GM12878 (cell line): ENCODE measurements around the gene BTBD7. TPM values are rescaled to one million over a fixed set of nuclear protein-coding genes. Genes with fewer than 3 reads are reported as not detected.

Experiments used
- BHLHE40 ChIP-seq, 2 experiments: fragments of 450-650 bp in 1 of 2; IDR thresholded peaks; 2 replicates each; pipeline ENCODE4 v1.6.1; 2011 to 2017; ENCODE audit warnings: low read depth in 2 of 2, borderline replicate concordance in 1 of 2, improper control_type of control experiment in 1 of 2, low read length in 1 of 2, mild to moderate bottlenecking in 1 of 2
- CBX3 ChIP-seq: fragments of 200-600 bp; sonication (generic); IDR thresholded peaks from 2 replicates; pipeline ENCODE4 v1.6.1; 2016; ENCODE audit warnings: low read depth, borderline replicate concordance
- CEBPB ChIP-seq, 2 experiments: fragments of 150-350 bp in 1 of 2; IDR thresholded peaks; 2 replicates each; pipeline ENCODE4 v1.6.1; 2012 to 2014; ENCODE audit warnings: low read depth in 2 of 2, low read length in 2 of 2, borderline replicate concordance in 1 of 2, inconsistent platforms in 1 of 2
- CHD2 ChIP-seq: IDR thresholded peaks from 2 replicates; pipeline ENCODE4 v1.6.1; 2011; ENCODE audit warnings: low read depth, low read length, improper control_type of control experiment, borderline replicate concordance
- HCFC1 ChIP-seq: fragments of 150-350 bp; IDR thresholded peaks from 2 replicates; pipeline ENCODE4 v1.6.1; 2014; ENCODE audit warnings: low read length
- IKZF1 ChIP-seq: fragments of 450-650 bp; conservative IDR thresholded peaks from 2 replicates; pipeline ENCODE4 v1.6.1; 2017; ENCODE audit warnings: antibody characterized with exemption, mild to moderate bottlenecking
- IKZF2 ChIP-seq, 2 experiments: fragments of 450-650 bp; IDR thresholded peaks; 2 replicates each; pipeline ENCODE4 v1.6.1; 2017; ENCODE audit warnings: mild to moderate bottlenecking in 2 of 2, moderate library complexity in 2 of 2
- IRF4 ChIP-seq: IDR thresholded peaks from 2 replicates; pipeline ENCODE4 v1.6.1; 2011; ENCODE audit warnings: low read depth, low read length
- MTA2 ChIP-seq: fragments of 450-650 bp; IDR thresholded peaks from 2 replicates; pipeline ENCODE4 v1.6.1; 2016; ENCODE audit warnings: low read depth, mild to moderate bottlenecking, moderate library complexity
- NFIC ChIP-seq: IDR thresholded peaks from 2 replicates; pipeline ENCODE4 v1.6.1; 2012; ENCODE audit warnings: low read depth, mild to moderate bottlenecking, inconsistent platforms, low read length, moderate library complexity
- NR2C1 ChIP-seq: fragments of 450-650 bp; IDR thresholded peaks from 2 replicates; pipeline ENCODE4 v1.6.1; 2017; ENCODE audit warnings: antibody characterized with exemption, mild to moderate bottlenecking, moderate library complexity
- RB1 ChIP-seq: fragments of 450-650 bp; formaldehyde crosslinking; IDR thresholded peaks from 2 replicates; pipeline ENCODE4 v1.6.1; 2017; ENCODE audit warnings: mild to moderate bottlenecking, borderline replicate concordance
- ZNF217 ChIP-seq: fragments of 450-650 bp; IDR thresholded peaks from 2 replicates; pipeline ENCODE4 v1.6.1; 2017; ENCODE audit warnings: antibody characterized with exemption, mild to moderate bottlenecking
- ZSCAN29 ChIP-seq: fragments of 450-650 bp; IDR thresholded peaks from 2 replicates; pipeline ENCODE4 v1.6.1; 2017; ENCODE audit warnings: mild to moderate bottlenecking, moderate library complexity
- polyA plus RNA-seq, 11 experiments: library from polyadenylated mRNA; depleted of rRNA in 4 of 11; unstranded in 6 of 11; stranded (reverse) in 5 of 11; fragments of >200 nt; fragmentation: Nextera tagmentation in 4 of 11; fragmentation: Illumina TruSeq in 1 of 11; extraction: Ambion mirVana in 4 of 11; extraction: Trizol in 1 of 11; gene quantifications; 1 replicate in 1 of 11; 2 replicates in 10 of 11; pipeline versions ENCODE4 v1.2.1 to v1.2.3, GENCODE V29; 2011 to 2016; ENCODE audit warnings: inconsistent platforms in 2 of 11, missing spikeins in 2 of 11, low read depth in 1 of 11
- total RNA-seq, 4 experiments: library from RNA; depleted of rRNA in 3 of 4; stranded (reverse); fragments of >200 nt in 3 of 4; fragmentation: Illumina TruSeq in 1 of 4; extraction: Trizol in 1 of 4; gene quantifications; 2 replicates each; pipeline versions ENCODE4 v1.2.1 to v1.2.3, GENCODE V29; 2013 to 2021
- TF ChIP-seq, protein P1 (sequence below): IDR thresholded peaks from 2 replicates; pipeline ENCODE4 v1.6.1; 2011; ENCODE audit warnings: low read depth, mild to moderate bottlenecking, low read length, moderate library complexity, borderline replicate concordance; ENCODE audit errors: extremely low read depth
- TF ChIP-seq, protein P2 (sequence below): fragments of 450-650 bp; IDR thresholded peaks from 2 replicates; pipeline ENCODE4 v1.6.1; 2017; ENCODE audit warnings: low read depth, mild to moderate bottlenecking, moderate library complexity
- TF ChIP-seq, protein P3 (sequence below): fragments of 450-650 bp; conservative IDR thresholded peaks from 2 replicates; pipeline ENCODE4 v1.6.1; 2017; ENCODE audit warnings: mild to moderate bottlenecking, moderate library complexity
- TF ChIP-seq, protein P4 (sequence below): fragments of 450-650 bp; IDR thresholded peaks from 2 replicates; pipeline ENCODE4 v1.6.1; 2017; ENCODE audit warnings: mild to moderate bottlenecking, moderate library complexity
- TF ChIP-seq, protein P5 (sequence below): fragments of 450-650 bp; IDR thresholded peaks from 2 replicates; pipeline ENCODE4 v1.6.1; 2018; ENCODE audit warnings: borderline replicate concordance, mild to moderate bottlenecking; ENCODE audit not compliant: partially characterized antibody

BTBD7 gene
- total and polyA plus RNA-seq, 10 of the 15 experiments (the other 5 are each of a cell fraction or from before 2014, with no cell fraction given): 3.6 to 17.0 (median 9.6) TPM

DNA sequence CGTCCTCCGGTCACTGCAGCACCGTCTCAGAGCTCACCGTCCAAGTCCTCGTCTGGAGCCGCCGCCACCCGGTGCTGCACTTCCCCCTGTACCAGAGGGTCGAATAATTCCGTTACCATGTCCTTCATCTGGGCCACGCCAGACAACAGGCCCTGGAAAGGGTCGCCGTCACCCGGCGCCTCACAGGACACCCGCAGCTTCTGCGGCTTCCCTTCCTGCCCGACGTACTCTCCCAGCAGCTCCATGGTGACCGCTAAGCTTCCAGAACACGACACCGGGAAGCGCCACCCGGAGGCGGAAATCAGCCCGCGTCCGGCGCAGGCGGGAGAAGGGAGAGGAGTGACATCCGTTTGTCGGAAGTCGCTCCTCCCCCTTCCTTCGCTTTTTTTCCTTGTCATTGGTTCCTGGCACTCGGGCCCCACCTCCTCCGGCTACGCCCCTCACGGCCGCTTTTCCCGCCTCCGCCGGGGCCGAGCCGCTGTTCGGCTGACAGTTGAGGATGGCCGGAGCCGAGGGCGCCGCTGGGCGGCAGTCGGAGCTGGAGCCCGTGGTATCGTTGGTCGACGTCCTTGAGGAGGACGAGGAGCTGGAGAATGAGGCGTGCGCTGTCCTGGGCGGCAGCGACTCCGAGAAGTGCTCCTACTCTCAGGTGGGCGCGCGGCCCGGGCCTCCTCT is 125.9 kb downstream of the BTBD7 start, which contains the start of the genes GON7 and UBR7 (continued):
- TF ChIP-seq IKZF1: peak; percentile 99
- peak; percentile 99 for TF ChIP-seq RB1
- TF ChIP-seq, protein P1, sequence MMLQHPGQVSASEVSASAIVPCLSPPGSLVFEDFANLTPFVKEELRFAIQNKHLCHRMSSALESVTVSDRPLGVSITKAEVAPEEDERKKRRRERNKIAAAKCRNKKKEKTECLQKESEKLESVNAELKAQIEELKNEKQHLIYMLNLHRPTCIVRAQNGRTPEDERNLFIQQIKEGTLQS: no peak
- TF ChIP-seq CBX3: no peak
- TF ChIP-seq, protein P2, sequence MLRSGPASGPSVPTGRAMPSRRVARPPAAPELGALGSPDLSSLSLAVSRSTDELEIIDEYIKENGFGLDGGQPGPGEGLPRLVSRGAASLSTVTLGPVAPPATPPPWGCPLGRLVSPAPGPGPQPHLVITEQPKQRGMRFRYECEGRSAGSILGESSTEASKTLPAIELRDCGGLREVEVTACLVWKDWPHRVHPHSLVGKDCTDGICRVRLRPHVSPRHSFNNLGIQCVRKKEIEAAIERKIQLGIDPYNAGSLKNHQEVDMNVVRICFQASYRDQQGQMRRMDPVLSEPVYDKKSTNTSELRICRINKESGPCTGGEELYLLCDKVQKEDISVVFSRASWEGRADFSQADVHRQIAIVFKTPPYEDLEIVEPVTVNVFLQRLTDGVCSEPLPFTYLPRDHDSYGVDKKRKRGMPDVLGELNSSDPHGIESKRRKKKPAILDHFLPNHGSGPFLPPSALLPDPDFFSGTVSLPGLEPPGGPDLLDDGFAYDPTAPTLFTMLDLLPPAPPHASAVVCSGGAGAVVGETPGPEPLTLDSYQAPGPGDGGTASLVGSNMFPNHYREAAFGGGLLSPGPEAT: peak; percentile 90
- TF ChIP-seq NR2C1: peak; percentile 86
- no peak for TF ChIP-seq NFIC
- no peak for TF ChIP-seq ZSCAN29
- TF ChIP-seq, protein P3, sequence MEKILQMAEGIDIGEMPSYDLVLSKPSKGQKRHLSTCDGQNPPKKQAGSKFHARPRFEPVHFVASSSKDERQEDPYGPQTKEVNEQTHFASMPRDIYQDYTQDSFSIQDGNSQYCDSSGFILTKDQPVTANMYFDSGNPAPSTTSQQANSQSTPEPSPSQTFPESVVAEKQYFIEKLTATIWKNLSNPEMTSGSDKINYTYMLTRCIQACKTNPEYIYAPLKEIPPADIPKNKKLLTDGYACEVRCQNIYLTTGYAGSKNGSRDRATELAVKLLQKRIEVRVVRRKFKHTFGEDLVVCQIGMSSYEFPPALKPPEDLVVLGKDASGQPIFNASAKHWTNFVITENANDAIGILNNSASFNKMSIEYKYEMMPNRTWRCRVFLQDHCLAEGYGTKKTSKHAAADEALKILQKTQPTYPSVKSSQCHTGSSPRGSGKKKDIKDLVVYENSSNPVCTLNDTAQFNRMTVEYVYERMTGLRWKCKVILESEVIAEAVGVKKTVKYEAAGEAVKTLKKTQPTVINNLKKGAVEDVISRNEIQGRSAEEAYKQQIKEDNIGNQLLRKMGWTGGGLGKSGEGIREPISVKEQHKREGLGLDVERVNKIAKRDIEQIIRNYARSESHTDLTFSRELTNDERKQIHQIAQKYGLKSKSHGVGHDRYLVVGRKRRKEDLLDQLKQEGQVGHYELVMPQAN: peak; percentile 81
- TF ChIP-seq IRF4: no peak
- TF ChIP-seq ZNF217: no peak
- TF ChIP-seq HCFC1: no peak
- TF ChIP-seq CHD2: 0 out of 2 replicates have a peak, but pooled peaks have one; percentile 54
- peak; percentile 43; the same call in 1 of the 2 replicates for TF ChIP-seq MTA2
- peak; percentile 93 to 95 for TF ChIP-seq IKZF2 (IDR thresholded peaks at IDR 0.05)
- TF ChIP-seq CEBPB (IDR thresholded peaks at IDR 0.05; ENCODE audit: borderline replicate concordance in 1 of 2, low read depth in 2 of 2, low read length in 2 of 2): no peak
- TF ChIP-seq, protein P4, sequence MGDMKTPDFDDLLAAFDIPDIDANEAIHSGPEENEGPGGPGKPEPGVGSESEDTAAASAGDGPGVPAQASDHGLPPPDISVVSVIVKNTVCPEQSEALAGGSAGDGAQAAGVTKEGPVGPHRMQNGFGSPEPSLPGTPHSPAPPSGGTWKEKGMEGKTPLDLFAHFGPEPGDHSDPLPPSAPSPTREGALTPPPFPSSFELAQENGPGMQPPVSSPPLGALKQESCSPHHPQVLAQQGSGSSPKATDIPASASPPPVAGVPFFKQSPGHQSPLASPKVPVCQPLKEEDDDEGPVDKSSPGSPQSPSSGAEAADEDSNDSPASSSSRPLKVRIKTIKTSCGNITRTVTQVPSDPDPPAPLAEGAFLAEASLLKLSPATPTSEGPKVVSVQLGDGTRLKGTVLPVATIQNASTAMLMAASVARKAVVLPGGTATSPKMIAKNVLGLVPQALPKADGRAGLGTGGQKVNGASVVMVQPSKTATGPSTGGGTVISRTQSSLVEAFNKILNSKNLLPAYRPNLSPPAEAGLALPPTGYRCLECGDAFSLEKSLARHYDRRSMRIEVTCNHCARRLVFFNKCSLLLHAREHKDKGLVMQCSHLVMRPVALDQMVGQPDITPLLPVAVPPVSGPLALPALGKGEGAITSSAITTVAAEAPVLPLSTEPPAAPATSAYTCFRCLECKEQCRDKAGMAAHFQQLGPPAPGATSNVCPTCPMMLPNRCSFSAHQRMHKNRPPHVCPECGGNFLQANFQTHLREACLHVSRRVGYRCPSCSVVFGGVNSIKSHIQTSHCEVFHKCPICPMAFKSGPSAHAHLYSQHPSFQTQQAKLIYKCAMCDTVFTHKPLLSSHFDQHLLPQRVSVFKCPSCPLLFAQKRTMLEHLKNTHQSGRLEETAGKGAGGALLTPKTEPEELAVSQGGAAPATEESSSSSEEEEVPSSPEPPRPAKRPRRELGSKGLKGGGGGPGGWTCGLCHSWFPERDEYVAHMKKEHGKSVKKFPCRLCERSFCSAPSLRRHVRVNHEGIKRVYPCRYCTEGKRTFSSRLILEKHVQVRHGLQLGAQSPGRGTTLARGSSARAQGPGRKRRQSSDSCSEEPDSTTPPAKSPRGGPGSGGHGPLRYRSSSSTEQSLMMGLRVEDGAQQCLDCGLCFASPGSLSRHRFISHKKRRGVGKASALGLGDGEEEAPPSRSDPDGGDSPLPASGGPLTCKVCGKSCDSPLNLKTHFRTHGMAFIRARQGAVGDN: no peak; the same call in 1 of the 2 replicates
- TF ChIP-seq, protein P5, sequence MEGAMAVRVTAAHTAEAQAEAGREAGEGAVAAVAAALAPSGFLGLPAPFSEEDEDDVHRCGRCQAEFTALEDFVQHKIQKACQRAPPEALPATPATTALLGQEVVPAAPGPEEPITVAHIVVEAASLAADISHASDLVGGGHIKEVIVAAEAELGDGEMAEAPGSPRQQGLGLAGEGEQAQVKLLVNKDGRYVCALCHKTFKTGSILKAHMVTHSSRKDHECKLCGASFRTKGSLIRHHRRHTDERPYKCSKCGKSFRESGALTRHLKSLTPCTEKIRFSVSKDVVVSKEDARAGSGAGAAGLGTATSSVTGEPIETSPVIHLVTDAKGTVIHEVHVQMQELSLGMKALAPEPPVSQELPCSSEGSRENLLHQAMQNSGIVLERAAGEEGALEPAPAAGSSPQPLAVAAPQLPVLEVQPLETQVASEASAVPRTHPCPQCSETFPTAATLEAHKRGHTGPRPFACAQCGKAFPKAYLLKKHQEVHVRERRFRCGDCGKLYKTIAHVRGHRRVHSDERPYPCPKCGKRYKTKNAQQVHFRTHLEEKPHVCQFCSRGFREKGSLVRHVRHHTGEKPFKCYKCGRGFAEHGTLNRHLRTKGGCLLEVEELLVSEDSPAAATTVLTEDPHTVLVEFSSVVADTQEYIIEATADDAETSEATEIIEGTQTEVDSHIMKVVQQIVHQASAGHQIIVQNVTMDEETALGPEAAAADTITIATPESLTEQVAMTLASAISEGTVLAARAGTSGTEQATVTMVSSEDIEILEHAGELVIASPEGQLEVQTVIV: peak; percentile 70
- TF ChIP-seq BHLHE40 (IDR thresholded peaks at IDR 0.05; ENCODE audit: borderline replicate concordance in 1 of 2, low read depth in 2 of 2, low read length in 1 of 2): peak; percentile 38 to 53; a peak in 2 of 4 replicates
